ENCODE results near the gene ZNF275.

GRCh38 chrX:153353416-153353815 is 19.5 kb downstream of the ZNF275 start:
- TF ChIP-seq, protein P1, sequence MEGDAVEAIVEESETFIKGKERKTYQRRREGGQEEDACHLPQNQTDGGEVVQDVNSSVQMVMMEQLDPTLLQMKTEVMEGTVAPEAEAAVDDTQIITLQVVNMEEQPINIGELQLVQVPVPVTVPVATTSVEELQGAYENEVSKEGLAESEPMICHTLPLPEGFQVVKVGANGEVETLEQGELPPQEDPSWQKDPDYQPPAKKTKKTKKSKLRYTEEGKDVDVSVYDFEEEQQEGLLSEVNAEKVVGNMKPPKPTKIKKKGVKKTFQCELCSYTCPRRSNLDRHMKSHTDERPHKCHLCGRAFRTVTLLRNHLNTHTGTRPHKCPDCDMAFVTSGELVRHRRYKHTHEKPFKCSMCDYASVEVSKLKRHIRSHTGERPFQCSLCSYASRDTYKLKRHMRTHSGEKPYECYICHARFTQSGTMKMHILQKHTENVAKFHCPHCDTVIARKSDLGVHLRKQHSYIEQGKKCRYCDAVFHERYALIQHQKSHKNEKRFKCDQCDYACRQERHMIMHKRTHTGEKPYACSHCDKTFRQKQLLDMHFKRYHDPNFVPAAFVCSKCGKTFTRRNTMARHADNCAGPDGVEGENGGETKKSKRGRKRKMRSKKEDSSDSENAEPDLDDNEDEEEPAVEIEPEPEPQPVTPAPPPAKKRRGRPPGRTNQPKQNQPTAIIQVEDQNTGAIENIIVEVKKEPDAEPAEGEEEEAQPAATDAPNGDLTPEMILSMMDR (IDR thresholded peaks at IDR 0.05): no peak
- TF ChIP-seq POLR2AphosphoS5 (IDR thresholded peaks at IDR 0.05): no peak
- no peak for TF ChIP-seq POLR2A (IDR thresholded peaks at IDR 0.05)
- no peak for TF ChIP-seq EP300 (IDR thresholded peaks at IDR 0.05)
